Glomerular endothelial cell (primary cell): Measurements from ENCODE around the gene MGMT. TPM values are rescaled to one million over a fixed set of nuclear protein-coding genes. Genes with fewer than 3 reads are reported as not detected.

Experiments used
- DNase-seq: peaks from one replicate; pipeline ENCODE4 v3.0.0-alpha.2; 2011; ENCODE audit warnings: low read depth, low spot score; ENCODE audit errors: extremely low read depth
- total RNA-seq: library from RNA; depleted of rRNA; stranded (reverse); fragments of >200 nt; gene quantifications from 2 replicates; pipeline ENCODE4 v1.2.3, GENCODE V29; 2015

MGMT gene
- total RNA-seq, 1 donor from 2014 or later = 26.5 TPM

- no peak for DNase-seq
These were observed 149.0 kb downstream of the MGMT start for GRCh38 chr10:129615921-129616525.

GRCh38 chr10:129617768-129618167 is 150.7 kb downstream of the MGMT start:
- DNase-seq = no peak

GRCh38 chr10:129621062-129621461 is 154.0 kb downstream of the MGMT start:
- no peak for DNase-seq

- no peak for DNase-seq
These were observed 154.7 kb downstream of the MGMT start for GRCh38 chr10:129621693-129622092.

GRCh38 chr10:129622291-129622690 is 155.2 kb downstream of the MGMT start:
- no peak for DNase-seq

- no peak for DNase-seq
These were observed 155.7 kb downstream of the MGMT start for GRCh38 chr10:129622736-129623135.

GRCh38 chr10:129624526-129624925 is 157.5 kb downstream of the MGMT start:
- no peak for DNase-seq

- no peak for DNase-seq
These were observed 159.3 kb downstream of the MGMT start for GRCh38 chr10:129626309-129626708.

- no peak for DNase-seq
These were observed 159.9 kb downstream of the MGMT start for GRCh38 chr10:129626796-129627435.

- no peak for DNase-seq
These were observed 160.4 kb downstream of the MGMT start for GRCh38 chr10:129627442-129627841.

- no peak for DNase-seq
These were observed 161.8 kb downstream of the MGMT start for GRCh38 chr10:129628823-129629222.

GRCh38 chr10:129629911-129630310 is 162.9 kb downstream of the MGMT start:
- DNase-seq = no peak

GRCh38 chr10:129631006-129631405 is 164.0 kb downstream of the MGMT start:
- no peak for DNase-seq

GRCh38 chr10:129631870-129632623 is 165.0 kb downstream of the MGMT start:
- DNase-seq = no peak

- no peak for DNase-seq
These were observed 170.0 kb downstream of the MGMT start for GRCh38 chr10:129637010-129637409.

GRCh38 chr10:129637846-129638245 is 170.8 kb downstream of the MGMT start:
- DNase-seq = no peak

GRCh38 chr10:129641351-129641750 is 174.3 kb downstream of the MGMT start:
- DNase-seq = no peak

GRCh38 chr10:129641982-129642381 is 174.9 kb downstream of the MGMT start:
- DNase-seq = no peak

- DNase-seq = no peak
These were observed 175.4 kb downstream of the MGMT start for GRCh38 chr10:129642427-129642826.

GRCh38 chr10:129643266-129643665 is 176.2 kb downstream of the MGMT start:
- DNase-seq = no peak

GRCh38 chr10:129645487-129645886 is 178.4 kb downstream of the MGMT start:
- no peak for DNase-seq

GRCh38 chr10:129646973-129647372 is 179.9 kb downstream of the MGMT start:
- no peak for DNase-seq
